Natural killer cell treated with Interleukin-12 subunit alpha and Interleukin-12 subunit beta and Interleukin-15 and Interleukin-18, amount 100 ng/mL, for 72 hours (primary cell): Measurements from ENCODE around the gene KRTAP5-3. TPM values are rescaled to one million over a fixed set of nuclear protein-coding genes. Genes with fewer than 3 reads are reported as not detected.

Experiments used
- ATAC-seq, 2 donors: fragments of 150-1000 bp; cut with Tn5 transposase in 1 of 2; sonication (Bioruptor Pico), chemical (Tn5 transposase) in 1 of 2; 2 replicates each; pipeline ENCODE4 v1.10.0; 2021
- DNase-seq: peaks from one replicate; pipeline ENCODE4 v3.0.0; 2022; ENCODE audit warnings: low spot score
- H3K27ac Mint-ChIP-seq, 2 donors: 1 replicate in 1 of 2; 2 replicates in 1 of 2; pipeline ENCODE4 v1.8.0; 2022; ENCODE audit warnings: mixed read lengths in 2 of 2, mild to moderate bottlenecking in 1 of 2, moderate library complexity in 1 of 2
- H3K27me3 Mint-ChIP-seq, 2 donors: 1 replicate in 1 of 2; 2 replicates in 1 of 2; pipeline ENCODE4 v1.8.0; 2022; ENCODE audit warnings: mixed read lengths in 2 of 2
- H3K36me3 Mint-ChIP-seq: one replicate; pipeline ENCODE4 v1.8.0; 2022; ENCODE audit warnings: mixed read lengths
- H3K4me1 Mint-ChIP-seq, 2 donors: 1 replicate in 1 of 2; 2 replicates in 1 of 2; pipeline ENCODE4 v1.8.0; 2022; ENCODE audit warnings: low read depth in 2 of 2, mixed read lengths in 2 of 2, mild to moderate bottlenecking in 1 of 2
- H3K4me3 Mint-ChIP-seq: one replicate; pipeline ENCODE4 v1.8.0; 2022; ENCODE audit warnings: mixed read lengths
- H3K9me3 Mint-ChIP-seq: 2 replicates; pipeline ENCODE4 v1.8.0; 2022; ENCODE audit warnings: mixed read lengths
- total RNA-seq, 2 donors: library from RNA; stranded (reverse); gene quantifications; one replicate each; pipeline ENCODE4 v1.2.3, GENCODE V29; 2022

KRTAP5-3 gene, protein sequence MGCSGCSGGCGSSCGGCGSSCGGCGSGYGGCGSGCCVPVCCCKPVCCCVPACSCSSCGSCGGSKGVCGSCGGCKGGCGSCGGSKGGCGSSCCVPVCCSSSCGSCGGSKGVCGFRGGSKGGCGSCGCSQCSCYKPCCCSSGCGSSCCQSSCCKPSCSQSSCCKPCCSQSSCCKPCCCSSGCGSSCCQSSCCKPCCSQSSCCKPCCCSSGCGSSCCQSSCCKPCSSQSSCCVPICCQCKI
- total RNA-seq, result not detected

- no peak within 1 kb of the TSS for H3K27ac Mint-ChIP-seq
- no peak within 1 kb of the TSS for H3K4me3 Mint-ChIP-seq
- DNase-seq (no peak), ATAC-seq (no peak)
- no peaks in the 10 kb centered on the region for H3K36me3 Mint-ChIP-seq
- H3K9me3 Mint-ChIP-seq, result no peaks in the 10 kb centered on the region
- H3K4me1 Mint-ChIP-seq, result peaks cover 0 to 5% of the 10 kb centered on the region in 2 donors
- peaks cover 22 to 37% of the 10 kb centered on the region in 2 donors for H3K27me3 Mint-ChIP-seq
Measured at GRCh38 chr11:1608363-1608762, at the start of gene KRTAP5-3. Gene KRTAP5-3, minus strand, starts transcription at chr11:1608463. Its CDS starts 78 bp downstream, at chr11:1608385.

DNA sequence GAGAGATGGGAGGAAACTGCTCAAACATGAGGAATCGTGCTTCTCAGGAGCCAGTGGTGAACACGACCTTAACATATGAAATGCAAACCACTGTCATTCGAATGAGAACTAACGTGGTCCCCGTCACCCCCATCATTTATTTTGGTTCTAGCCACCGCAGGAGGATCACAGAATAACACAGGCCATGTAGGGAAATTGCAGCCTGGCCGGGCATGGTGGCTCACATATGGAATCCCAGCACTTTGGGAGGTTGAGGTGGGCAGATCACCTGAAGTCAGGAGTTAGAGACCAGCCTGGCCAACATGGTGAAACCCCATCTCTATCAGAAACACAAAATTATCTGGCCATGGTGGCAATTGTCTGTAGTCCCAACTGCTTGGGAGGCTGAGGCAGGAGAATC, 48.4 kb upstream of the KRTAP5-3 start:
- Mint-ChIP-seq H3K27ac (no peak overlapping the region), H3K9me3 (no peaks in the 10 kb centered on the region), H3K4me3 (no peak overlapping the region), H3K4me1 (peaks cover 13 to 19% of the 10 kb centered on the region in 2 donors), H3K36me3 (no peaks in the 10 kb centered on the region), H3K27me3 (peaks cover 22 to 29% of the 10 kb centered on the region in 2 donors)
- DNase-seq, result no peak
- no peak for ATAC-seq

GRCh38 chr11:1656061-1656441, 47.8 kb upstream of the KRTAP5-3 start:
- Mint-ChIP-seq H3K9me3 (no peaks in the 10 kb centered on the region), H3K4me3 (no peak overlapping the region), H3K27me3 (peaks cover 24 to 35% of the 10 kb centered on the region in 2 donors), H3K4me1 (peaks cover 13 to 16% of the 10 kb centered on the region in 2 donors), H3K36me3 (no peaks in the 10 kb centered on the region), H3K27ac (no peak overlapping the region)
- ATAC-seq, result no peak
- no peak for DNase-seq

DNA sequence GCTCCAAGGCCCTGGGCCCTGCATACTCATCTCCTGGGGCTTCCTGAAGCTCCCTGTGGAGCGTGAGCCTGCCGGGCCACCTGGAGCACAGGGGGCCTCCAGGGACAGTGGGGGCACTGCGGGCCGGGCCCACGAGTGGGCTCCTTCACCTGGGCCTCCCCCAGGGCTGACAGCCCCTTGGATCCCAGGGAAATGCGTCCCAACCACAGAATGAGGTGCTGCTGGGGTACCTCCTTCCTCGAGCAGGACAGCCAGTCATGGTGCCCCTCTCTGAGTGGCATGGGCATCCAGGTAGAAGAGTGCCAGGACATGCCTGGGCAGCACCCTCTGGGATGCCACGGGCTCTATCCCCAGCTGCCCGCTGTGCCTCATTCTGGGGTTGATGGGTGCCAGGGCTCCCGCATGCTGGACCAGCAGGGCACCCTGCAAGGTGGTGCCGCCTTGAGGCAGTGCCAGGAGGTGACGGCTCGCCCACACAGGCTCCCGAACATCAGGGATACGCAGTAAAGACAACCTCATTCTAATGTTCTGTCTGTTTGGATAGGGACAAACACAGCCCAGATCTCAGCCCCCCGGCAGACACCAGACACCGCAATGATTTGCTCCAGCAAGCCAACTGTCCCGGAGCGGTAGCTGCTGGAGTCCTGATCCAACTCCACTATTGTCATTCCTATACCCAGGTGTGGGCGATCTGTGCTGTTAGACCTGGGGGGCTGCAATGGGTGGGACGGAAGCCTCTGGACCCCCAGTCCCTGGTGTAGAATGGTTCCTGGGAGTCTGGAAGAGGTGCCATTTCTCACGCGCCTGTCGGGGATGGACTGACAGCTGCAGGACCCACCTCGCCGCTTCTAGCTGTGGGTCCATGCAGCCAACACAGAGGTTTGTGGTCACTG, 47.2 kb upstream of the KRTAP5-3 start:
- Mint-ChIP-seq H3K9me3 (no peaks in the 10 kb centered on the region), H3K27ac (no peak overlapping the region), H3K4me3 (no peak overlapping the region), H3K36me3 (no peaks in the 10 kb centered on the region), H3K27me3 (peaks cover 23 to 38% of the 10 kb centered on the region in 2 donors), H3K4me1 (peaks cover 13% of the 10 kb centered on the region in 2 donors)
- ATAC-seq (no peak), DNase-seq (no peak)

DNA sequence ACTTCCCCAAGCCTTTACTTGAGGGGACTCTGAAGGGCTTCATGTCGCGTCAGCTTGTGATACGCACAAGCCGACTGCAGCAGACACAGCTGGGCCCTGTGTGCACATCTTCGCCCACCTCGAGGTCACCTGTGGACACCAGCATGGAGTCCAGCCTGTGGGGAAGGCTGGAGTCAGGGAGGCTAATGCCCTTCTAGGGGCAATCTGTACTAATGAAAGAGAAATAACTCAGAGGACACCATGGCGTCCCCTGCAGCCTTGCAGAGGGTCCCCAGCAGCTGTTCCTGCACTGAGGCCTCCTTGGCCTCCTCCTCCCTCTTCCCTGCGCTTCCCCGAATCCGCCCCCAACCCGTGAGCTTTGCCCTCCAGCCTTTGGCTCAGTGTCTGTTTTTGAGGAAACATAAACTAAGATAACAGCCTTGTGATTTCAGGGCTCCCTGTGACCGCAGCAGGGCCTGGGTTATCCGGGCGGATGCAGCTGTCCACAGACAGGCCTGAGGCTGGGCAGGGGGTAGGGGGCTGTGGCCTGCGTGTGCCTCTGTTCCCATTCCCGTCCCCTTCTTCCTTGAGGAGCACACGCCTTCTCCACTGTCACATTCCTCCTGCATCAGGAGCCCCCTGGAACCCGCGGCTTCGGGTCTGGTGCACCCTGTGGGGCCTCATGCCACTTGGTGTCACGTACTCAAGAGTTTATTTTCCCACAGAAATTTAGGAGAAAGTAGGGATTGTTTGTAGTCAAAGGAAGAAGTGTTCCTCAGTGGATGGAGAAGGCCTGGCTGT, 46.3 kb upstream of the KRTAP5-3 start:
- no peaks in the 10 kb centered on the region for H3K36me3 Mint-ChIP-seq
- no peaks in the 10 kb centered on the region for H3K9me3 Mint-ChIP-seq
- DNase-seq, result no peak
- H3K27me3 Mint-ChIP-seq, result peaks cover 15 to 31% of the 10 kb centered on the region in 2 donors
- H3K4me1 Mint-ChIP-seq, result peaks cover 4 to 6% of the 10 kb centered on the region in 2 donors
- H3K4me3 Mint-ChIP-seq, result no peak overlapping the region
- ATAC-seq, result no peak
- H3K27ac Mint-ChIP-seq, result no peak overlapping the region

DNA sequence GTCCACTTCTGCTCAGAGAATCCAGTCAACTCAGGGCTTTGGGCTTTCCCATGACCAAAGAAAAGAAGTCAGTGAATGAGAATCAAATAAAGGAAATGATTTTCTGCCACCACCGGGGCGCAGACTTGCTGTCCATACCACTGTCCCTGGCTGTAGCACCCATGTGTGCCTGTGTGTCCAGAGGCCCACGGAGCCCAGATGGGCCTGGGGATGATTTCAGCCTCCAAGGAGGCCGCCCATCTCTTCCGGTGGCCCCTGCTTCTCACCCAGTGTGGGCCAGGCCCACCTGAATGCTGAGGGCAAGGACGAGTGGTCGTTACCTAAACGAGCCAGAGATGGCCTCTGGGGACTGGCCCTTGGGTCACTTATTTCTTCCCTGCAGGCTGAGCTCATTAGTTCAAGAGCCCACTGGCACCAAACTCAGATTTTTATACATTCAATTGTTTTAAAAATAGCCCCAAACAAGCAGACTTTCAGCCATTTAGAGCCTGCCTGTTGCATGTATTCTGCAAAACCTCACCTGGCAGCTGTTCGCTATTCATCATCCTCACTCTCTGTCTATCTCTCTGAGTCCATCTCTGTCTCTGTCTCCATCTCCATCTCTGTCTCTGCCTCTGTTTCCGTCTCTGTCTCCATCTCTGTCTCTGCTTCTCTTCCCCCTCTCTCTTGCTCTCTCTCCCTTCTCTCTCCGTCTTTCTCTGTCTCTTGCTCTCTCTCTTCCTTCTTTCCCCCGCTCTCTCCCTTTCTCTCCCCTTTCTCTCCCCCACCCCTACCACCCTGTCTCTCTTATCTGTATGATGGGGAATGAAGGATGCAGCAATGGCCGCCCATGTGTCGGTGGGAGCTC, 45.5 kb upstream of the KRTAP5-3 start:
- DNase-seq, result no peak
- Mint-ChIP-seq H3K27me3 (peaks cover 11 to 23% of the 10 kb centered on the region in 2 donors), H3K4me3 (no peak overlapping the region), H3K36me3 (no peaks in the 10 kb centered on the region), H3K27ac (no peak overlapping the region), H3K9me3 (no peaks in the 10 kb centered on the region), H3K4me1 (no peaks in the 10 kb centered on the region)
- no peak for ATAC-seq

GRCh38 chr11:1652771-1653540, 44.7 kb upstream of the KRTAP5-3 start:
- ATAC-seq (peak; percentile 77 to 86), DNase-seq (peak; percentile 78)
- no peaks in the 10 kb centered on the region for H3K36me3 Mint-ChIP-seq
- H3K4me1 Mint-ChIP-seq, result no peaks in the 10 kb centered on the region
- H3K27me3 Mint-ChIP-seq, result peaks cover 11 to 20% of the 10 kb centered on the region in 2 donors
- no peak overlapping the region for H3K27ac Mint-ChIP-seq
- H3K9me3 Mint-ChIP-seq, result no peaks in the 10 kb centered on the region
- H3K4me3 Mint-ChIP-seq, result no peak overlapping the region

DNA sequence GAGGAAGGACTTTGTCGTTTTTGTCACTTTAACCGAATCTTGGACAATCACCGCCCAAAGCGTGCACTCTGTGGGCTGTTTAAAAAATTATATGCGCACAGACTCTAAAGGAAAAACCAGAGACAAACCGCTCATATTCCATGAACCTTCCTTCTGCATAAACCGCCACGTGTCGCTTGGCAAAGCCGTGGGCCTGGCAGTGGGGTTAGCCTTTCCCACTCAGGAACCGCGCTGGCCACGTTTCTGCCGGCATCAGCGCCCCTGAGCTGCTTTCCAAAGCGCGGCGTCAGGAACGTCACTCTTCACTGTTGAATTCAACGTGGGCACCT, 44.1 kb upstream of the KRTAP5-3 start:
- Mint-ChIP-seq H3K4me1 (no peaks in the 10 kb centered on the region), H3K36me3 (no peaks in the 10 kb centered on the region), H3K27ac (no peak overlapping the region), H3K27me3 (peaks cover 13 to 20% of the 10 kb centered on the region in 2 donors), H3K9me3 (no peaks in the 10 kb centered on the region), H3K4me3 (no peak overlapping the region)
- DNase-seq (no peak), ATAC-seq (no peak)

DNA sequence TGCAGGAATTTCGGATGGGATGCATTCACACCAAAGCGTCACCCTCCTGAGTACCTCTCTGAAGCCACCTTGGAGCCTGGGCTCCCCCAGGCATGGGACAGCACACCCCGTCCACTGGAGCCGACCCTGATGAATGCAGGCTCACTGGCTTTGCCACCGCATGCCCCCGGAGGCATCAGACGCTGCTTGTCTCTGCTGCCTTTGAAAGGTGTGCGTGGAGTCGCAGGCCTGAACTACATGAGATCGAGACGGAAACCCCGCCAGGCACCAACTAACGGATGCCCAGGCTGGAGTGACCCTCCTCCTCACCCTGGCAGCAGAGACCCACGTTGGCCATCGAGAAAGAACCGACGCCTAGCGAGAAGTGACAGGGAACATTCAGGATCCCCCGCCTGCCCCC, 43.8 kb upstream of the KRTAP5-3 start:
- Mint-ChIP-seq H3K4me1 (no peaks in the 10 kb centered on the region), H3K36me3 (no peaks in the 10 kb centered on the region), H3K27ac (no peak overlapping the region), H3K9me3 (no peaks in the 10 kb centered on the region), H3K4me3 (no peak overlapping the region), H3K27me3 (peaks cover 16 to 20% of the 10 kb centered on the region in 2 donors)
- ATAC-seq, result no peak
- DNase-seq, result no peak

DNA sequence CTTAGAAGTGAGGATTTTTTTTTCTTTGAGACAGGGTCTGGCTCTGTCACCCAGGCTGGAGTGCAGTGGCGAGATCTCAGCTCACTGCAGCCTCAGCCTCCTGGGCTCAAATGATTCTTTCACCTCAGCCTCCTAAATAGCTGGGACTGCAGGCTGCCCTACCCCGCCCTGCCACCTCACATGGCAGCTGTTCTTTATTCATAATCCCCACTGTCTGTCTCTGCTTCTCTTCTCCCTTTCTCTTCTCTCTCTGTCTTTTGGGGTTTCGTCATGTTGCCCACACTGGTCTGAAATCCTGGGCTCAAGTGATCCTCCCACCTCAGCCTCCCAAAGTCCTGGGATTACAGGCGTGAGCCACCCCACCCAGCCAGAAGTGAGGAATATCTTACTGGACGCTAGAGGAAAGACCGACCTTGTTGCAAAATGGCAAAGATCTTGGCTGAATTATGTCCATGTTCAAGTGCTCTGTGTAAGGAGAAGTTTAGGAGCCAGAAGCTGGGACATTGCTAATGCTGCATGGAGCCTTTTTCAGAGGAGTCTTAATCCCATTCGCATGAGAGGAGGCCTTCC, 43.2 kb upstream of the KRTAP5-3 start:
- Mint-ChIP-seq H3K4me3 (no peak overlapping the region), H3K27me3 (peaks cover 16 to 20% of the 10 kb centered on the region in 2 donors), H3K9me3 (no peaks in the 10 kb centered on the region), H3K4me1 (no peaks in the 10 kb centered on the region), H3K36me3 (no peaks in the 10 kb centered on the region), H3K27ac (peak overlapping the region in 1 of 2 donors; percentile 12)
- DNase-seq, result no peak
- no peak for ATAC-seq

DNA sequence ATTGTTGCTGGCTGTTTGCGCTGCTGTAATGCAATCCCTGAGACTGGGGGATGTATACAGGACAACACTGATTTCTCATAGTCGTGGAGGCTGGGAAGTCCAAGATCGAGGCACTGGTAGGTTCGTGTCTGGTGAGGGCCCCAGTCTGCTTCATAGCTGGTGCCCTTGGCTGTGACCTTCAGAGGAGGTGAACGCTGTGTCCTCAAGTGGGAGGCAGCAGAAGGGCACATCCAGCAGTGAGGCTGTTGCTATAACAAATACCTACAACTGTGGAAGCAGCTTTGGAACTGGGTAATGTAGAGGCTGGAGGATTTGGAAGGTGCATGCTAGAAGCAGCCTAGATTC, 42.6 kb upstream of the KRTAP5-3 start:
- H3K27ac Mint-ChIP-seq, result no peak overlapping the region
- no peak overlapping the region for H3K4me3 Mint-ChIP-seq
- H3K9me3 Mint-ChIP-seq, result no peaks in the 10 kb centered on the region
- H3K4me1 Mint-ChIP-seq, result no peaks in the 10 kb centered on the region
- H3K27me3 Mint-ChIP-seq, result peaks cover 16 to 20% of the 10 kb centered on the region in 2 donors
- H3K36me3 Mint-ChIP-seq, result no peaks in the 10 kb centered on the region
- DNase-seq (no peak), ATAC-seq (no peak)

DNA sequence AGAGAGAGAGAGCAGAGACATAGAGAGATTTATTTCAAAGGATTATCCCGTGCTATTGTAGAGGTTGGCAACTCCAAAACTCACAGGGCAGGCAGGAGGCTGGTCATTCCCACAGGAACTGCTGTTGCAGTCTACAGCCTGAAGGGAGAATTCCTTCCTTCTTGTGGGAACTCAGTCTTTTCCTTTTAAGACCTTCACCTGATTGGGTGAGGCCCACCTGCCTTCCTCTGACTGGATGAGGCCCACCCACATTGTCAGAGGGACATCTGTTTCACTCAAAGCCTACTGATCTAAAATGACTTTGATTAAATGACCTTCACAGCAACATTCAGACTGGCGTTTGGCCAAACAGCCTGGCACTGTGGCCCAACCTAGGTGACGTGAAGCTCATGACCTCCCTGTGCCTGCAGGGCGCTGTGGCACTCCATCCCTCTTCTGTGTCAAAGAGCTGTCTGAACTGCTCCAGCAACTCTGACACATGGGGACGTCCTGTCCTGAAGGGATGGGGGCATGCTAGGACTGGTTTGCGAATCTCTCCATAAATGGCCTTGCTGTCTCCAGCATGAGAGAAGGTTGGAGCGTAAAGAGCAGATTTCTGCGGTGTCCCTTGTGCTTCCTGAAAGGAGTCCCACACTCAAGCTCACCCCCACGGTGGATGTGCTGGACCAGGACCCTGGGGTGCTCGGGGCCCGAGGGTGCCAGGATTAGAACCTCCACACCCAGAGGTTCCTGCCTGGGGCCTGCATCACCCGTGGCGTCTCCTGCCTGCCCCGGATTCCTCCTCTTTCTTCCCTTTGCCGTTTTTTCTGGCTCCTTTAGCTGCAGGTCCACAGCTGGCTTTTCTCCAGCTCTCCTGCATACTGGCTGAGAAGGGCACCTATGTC, 42.0 kb upstream of the KRTAP5-3 start:
- ATAC-seq, result no peak

More for the DNA sequence above, 42.0 kb upstream of the KRTAP5-3 start:
- Mint-ChIP-seq H3K4me1 (no peaks in the 10 kb centered on the region), H3K4me3 (no peak overlapping the region), H3K27me3 (peaks cover 16 to 20% of the 10 kb centered on the region in 2 donors), H3K36me3 (no peaks in the 10 kb centered on the region), H3K9me3 (no peaks in the 10 kb centered on the region), H3K27ac (no peak overlapping the region)
- DNase-seq, result no peak
